T-helper 22 cell (primary cell): ENCODE measurements around the gene MAPK10.
"Not testable (repeated sequence)": the region's sequence is repeated elsewhere in the genome, so short reads cannot be mapped to it uniquely, and the experiment has no call there.

Source experiments
- DNase-seq: peaks from one replicate; pipeline ENCODE4 v3.0.0-alpha.2; 2020; ENCODE audit warnings: low read depth

MAPK10 gene

DNA sequence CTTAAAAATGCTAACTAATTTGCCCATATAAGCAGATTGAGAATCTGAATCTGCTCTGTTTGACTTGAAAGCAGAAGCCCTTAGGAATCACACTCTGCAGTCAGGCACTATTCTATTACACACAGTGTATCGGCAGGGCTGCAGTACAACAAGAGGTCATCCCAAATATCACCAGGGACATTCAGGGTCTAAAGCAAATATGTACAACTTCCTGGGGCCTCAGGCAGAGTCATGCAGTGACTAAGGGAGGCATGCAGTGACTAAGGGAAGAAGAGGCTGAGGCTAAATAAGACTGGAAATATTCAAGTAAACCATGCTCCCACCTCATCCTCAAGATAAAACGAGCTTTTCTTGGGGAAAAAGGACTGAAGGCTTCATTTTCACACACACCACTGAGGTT lies 20.9 kb downstream of the MAPK10 start:
- no peak for DNase-seq

DNA sequence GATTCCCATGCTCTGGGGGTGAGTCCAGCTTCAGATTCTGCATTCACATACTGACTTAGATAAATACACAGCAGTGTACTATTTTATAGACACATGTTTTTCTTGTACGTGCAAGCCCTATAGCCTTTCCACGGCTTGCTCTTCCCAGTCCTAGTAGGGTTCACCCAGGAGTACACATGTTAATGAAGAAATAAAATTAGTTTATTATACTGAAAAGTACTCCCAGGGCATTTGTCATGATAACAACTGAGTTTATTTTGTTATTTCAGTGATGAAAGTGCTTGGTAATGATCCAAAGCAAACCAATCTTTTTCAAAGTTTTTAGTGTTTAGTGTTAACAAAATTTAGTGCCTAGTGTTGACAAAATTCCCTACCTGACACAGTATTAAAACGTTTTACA lies 21.3 kb downstream of the MAPK10 start:
- no peak for DNase-seq

DNA sequence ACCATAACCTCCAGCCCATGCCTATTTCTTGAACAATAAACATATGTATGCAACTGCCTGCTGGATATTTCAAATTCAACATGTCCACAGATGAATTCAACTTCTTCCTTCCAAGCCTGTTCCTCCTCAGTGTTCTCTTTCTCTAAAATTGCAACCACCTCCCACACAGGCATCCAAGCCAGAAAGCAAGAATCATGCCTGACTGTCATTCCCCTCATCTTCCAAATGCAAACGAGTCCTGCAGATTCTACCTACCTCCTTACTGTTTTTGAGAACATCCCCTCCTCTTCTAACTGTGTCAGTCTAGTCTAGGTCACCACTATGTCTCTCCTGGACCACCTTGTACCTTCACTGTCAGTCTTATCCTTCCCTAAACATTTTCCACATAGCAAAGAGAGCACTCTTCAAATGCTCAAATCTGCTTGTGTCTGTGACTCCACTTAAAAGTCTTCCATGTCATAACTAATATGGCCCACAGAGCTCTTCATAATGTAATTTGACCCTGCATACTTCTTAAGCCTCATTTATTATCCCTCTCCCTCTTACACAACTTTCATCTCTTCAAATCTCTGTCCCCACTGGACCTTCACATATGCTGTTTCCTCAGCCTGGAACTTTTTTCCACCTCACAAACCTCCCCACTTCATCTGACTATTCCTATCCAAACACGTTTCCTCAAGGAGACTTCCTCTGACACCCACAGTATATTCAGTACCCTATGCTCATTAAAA lies 25.7 kb downstream of the MAPK10 start:
- no peak for DNase-seq

DNA sequence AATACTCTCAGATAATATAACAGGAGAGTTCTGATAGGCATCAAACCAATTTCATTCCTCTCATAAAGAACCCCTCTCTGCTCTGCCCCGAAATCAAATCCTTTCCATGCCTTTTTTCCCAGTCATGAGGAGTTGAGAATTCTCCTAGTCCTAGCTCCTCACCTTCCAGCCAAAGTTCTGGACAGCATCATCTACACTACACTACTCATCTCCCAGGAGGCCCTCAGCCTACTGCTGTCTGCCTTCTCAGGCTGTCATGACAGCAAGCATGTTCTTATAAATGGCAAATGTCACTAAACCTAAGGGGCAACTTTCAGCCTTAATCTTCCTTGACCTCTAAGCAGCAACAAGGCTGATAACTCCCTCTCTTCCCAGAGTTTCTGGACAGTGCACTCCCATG lies 26.6 kb downstream of the MAPK10 start:
- no peak for DNase-seq

DNA sequence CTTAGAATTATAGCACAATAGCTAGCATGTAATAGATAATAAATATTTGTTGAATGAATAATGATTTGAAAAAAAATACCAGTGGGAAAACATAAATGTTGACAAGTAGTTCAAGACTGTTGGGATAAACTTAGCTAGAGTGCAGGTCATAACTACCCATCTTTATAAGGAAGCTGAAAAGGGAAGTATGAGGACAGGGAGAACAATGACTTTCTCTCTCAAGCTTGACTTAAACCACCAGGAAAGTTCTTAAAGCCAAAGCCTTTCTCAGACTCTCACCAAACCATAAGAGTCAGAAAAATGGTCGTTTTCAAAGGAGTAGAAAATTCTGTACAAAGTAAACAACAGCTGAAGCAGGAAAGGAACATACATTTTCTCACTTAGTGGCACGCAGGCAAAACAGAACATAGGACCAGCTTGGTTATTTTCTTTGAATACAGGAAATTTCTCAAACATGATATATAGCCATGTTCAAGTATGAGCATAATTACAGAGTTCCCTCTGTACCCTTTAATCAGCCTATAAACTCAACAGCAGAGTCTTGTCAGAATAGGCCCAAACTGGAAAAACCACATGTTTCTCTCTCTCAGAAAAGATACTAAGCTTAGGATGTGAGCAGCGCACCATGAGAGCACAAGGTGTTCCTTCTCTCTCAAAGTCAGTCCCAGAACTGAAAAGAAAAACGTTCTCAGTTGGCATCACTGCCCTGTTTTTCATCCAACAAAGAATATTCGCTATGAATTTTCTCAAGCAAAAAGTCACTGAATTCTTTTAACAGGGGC lies 28.7 kb downstream of the MAPK10 start:
- DNase-seq, result no peak

DNA sequence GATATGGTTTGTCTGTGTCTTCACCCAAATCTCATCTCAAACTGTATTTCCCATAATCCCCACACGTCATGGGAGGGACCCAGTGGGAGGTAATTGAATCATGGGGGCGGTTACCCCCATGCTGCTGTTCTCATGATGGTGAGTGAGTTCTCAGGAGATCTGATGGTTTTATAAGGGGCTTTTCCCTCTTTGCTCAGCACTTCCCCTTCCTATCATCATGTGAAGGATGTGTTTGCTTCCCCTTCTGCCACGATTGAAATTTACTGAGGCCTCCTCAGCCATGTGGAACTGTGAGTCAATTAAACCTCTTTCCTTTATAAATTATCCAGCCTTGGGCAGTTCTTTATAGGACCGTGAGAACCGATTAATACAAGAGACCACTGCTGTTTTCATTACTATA lies 29.4 kb downstream of the MAPK10 start:
- DNase-seq, result not testable (repeated sequence)

DNA sequence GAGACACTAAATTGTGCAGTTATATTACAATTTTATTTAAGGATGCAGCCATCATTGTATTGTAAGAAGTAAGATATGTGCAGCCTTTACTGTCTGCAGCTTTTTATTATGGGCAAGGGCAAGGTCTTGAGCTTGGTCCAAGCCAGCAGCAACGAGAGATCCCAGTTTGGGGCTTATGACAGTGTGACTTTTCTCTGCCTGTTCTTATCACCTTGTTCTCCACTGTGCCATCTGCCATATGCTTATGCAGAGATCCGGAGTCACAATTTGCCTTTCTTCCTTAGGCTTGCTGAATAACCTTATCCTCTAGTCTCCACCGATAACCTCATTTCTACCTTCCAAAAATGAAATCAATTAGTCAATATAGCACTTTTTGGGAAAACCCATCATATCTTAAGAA lies 30.4 kb downstream of the MAPK10 start:
- DNase-seq, result no peak

DNA sequence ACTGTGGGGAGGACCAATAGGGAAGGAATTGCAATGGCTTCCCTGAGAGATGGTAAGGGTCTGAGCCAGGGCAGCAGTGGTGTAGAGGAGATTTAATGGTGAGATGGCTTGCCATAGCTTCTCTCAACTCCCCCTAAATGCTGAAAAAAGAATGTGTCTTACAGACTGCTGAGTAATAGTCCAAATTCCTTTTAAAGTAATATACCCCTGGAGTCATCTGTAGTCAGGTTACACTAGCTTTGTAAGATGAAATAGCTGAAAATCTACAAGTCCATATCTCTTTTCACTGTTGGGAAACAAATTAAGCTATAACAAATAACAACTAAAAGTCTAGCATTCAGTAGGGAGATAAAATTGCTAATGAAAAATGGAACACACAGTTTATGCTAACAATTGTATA lies 33.5 kb downstream of the MAPK10 start:
- no peak for DNase-seq

DNA sequence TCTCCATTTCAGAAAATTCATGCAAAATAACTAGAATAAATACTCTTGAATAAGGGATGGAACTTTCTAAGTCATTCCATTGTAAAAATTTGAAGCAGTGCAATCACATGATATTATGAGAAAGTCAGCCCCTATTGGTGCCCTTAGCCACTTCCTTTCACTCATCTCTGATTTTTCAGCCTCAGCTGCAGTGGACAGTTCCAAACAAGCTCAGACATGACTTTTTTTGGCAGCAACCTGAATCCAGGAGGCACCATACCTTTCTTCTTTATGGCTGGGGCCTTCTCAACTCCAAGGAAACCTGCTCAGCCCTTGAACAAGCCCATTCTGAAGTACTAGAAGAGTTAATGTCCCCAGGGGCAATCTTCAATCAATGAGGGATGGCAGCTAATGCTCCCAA lies 40.5 kb downstream of the MAPK10 start:
- DNase-seq, result no peak

DNA sequence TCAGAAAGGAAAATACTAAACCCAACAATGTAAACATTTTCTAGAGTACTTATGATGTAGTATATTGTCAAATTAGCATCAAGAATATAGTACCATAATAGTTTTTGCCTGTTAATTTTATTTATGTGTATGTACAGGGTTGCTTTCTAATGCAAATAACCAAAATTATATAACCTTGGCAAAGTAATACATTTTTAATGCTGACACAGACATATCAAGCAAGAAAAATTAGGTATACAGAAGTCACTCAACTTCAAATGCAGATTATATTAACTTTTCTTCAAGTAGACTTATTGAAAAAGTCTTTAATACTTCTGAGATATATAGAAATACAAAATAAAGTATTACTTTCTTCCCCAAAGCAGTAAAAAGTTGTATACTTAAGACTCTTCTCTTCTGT lies 44.3 kb downstream of the MAPK10 start:
- DNase-seq, result no peak

DNA sequence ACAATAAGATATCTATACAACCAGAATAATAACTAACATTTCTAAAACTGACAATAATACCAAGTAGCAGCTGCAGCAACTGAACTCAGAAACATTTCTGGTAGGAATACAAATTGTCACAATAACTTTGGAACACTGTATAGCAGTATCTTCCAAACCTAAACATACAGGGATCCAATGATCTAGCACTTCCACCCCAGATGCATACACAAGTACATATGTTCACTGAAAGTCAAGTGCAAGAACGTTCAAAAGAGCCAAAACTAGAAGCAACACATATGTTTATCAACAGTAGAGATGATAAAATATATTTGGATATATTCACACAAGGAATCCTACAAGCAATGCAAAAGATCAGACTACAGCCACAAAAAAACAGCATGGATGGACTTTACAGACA lies 46.2 kb downstream of the MAPK10 start:
- DNase-seq, result no peak

DNA sequence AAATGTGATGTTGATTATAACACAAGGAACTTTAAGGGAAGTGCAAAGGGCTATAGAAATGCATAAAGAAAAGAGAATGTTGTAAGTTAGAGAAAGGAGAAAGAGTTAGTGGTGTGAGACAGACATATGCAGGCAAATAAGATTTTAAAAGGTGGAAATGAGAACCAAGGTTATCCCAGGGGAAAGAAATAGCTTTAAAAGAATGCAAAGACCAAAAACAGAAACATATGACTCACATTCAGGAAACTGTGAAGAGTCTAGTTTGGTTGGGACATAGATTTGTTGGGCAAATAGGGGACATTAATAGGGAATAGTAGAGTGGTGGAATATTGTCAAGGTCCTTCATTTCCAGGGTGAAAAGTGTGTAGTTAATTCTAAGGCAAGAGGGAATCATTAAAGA lies 52.4 kb downstream of the MAPK10 start:
- DNase-seq, result no peak

DNA sequence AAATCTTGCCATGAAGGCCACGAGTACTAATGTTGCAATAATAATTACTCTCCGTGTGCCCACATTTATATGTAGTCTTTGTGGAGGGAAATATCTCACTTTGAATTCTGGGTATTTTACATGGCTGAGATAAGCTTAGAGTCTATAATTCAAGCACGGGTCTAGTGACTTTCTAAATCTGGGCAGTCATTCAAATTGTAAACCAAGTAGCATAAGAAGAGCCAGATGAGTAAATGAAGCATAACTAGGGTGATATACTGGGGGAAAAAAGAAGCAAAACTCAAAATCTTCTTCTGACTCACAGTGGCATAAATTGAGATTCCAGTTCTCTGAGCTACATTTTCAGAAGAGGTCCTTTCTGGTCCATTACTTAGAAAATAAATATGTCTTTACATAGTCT lies 53.0 kb downstream of the MAPK10 start:
- no peak for DNase-seq

DNA sequence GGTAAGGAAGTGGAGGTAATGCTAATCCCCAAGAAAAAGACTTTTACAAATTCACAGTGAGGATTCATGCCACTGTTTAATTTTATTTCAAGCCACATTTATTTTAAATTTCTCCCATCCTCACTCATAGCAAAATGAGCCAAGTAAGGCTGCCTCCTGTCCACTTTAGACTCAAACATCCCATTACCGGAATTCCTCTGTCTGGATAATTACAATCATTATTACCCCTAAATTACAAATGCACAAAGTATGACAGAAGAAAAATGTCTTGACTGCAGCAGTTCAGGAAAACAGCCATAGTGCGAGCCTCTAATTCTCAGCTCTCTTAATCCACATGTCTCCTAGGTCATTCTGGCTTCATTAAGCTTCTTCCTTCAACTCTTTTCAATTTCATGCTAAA lies 57.0 kb downstream of the MAPK10 start:
- no peak for DNase-seq

DNA sequence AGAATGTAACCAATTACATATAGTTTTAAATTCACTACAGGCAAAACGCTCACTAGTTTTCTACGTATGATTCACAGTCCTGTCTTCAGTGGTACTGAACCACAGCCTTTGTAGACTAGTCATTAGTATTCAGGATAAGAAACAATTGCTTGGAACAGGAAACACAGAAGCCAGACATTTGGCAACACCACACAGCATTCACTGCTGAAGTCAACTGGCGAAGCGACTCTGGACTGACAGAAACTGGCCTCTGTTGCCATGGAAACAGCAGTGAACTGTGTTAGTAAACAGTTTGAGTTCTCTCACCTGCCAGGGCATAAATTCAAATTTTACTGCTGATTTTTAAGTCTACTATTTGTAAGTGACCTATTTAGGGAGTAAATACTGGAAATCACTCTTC lies 57.6 kb downstream of the MAPK10 start:
- no peak for DNase-seq

DNA sequence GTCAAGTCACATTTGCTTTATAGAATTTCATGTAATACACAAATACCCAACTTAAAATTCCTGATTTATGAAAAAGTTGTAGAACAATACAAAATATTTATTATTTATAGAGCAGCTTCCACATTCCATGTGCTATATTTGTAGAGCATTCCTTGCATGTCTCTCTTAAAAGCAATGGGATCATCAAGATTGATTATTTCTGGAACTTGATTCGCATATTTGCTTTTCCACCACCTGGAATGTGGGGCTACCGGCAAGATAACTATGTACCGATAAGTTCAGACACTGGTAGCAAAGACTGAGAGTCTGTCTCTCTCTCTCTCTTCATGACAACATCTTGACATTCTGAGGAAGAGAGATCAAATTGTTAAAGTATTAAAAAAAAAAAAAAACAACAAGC lies 59.3 kb downstream of the MAPK10 start:
- no peak for DNase-seq

DNA sequence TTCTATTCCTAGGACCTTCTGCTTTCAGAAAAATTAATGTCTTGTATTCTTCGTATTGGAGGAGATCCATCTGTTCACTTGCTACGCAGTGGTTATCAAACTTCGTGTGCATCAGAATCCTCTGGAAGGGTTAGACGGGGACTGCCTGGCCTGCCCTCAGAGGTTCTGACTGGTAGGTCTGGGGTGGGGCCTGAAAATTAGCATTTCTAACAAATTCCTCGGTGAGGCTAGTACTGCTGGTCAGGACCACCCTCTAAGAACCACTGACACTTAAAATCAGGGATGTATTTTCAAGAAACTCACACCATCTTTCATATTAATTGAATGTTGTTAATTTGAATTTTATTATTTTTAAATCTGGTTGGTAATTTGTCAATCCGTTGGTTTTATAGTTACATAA lies 63.0 kb downstream of the MAPK10 start:
- DNase-seq, result no peak

DNA sequence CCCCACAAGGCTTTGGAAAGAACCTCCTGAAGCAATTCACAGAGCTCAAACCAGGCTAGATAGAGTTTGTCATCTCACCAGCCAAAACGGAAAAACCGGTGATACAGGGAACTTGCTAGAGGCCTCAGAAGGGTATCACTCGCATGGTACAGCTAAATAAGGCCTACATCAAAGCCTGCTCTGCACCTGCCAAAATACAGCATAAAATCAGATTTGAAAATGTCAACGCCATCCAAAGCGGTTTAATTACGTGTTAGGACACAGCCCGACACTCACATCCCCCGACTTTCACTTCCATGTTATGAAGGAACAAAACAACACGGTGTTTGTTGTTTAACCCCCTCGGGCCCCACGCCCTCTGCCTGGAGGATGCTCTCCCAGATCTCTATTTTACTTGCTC lies 65.0 kb downstream of the MAPK10 start:
- no peak for DNase-seq

DNA sequence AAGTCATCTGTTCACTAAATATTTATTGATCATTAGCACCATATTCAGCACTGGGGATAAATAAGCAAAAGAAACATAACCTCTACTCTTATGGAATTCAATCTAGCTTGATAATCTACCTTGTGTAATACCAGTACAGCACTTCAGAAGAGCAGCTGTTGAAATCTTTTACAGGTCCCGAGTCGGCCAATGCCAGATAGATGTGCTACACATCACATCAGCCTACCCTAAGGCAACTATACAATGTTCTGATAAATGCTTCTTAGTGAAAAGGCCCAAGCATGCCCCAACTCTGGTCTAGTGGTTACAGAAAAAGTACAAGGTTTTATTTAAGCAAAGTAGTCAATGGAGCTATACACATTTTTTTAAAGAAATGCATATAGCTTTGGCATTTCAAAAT lies 68.7 kb downstream of the MAPK10 start:
- DNase-seq, result no peak

DNA sequence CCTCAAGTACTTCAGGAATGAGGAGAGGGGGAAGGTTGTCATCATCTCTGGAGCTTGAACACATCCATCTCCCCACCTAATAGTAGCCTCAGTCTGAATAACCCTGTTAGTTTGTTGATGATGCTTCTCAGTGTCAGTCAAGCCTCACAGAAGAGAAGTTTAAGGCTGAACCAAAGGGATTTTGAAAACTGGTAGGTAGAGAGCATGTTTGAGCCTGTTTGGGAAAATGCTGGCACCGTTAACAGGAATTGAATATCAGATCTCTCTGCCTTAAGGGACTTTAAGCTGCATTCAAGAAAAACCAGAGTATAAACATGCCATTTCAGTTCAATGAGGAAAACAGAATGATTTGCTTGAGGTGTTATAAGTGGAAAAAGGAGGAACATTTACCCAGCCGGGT lies 73.1 kb downstream of the MAPK10 start:
- no peak for DNase-seq

DNA sequence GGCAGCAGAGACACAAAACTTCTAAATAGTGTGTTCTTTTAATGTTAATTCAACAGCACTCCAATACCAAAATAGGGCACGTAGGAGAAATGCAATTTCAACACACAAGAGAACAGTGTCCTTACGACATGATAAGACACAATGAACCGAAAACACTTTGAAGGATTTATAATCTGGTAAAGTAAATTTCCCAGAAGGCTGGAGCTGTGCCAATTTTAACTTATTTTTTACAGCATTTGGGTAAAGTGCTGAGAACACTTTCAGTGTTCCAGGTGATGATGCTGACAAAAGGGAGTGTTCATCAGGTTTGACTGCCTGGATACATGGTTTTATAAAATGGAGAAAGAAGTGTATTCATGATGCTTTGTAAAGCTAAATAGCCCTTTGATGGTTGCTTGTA lies 76.5 kb downstream of the MAPK10 start:
- no peak for DNase-seq

DNA sequence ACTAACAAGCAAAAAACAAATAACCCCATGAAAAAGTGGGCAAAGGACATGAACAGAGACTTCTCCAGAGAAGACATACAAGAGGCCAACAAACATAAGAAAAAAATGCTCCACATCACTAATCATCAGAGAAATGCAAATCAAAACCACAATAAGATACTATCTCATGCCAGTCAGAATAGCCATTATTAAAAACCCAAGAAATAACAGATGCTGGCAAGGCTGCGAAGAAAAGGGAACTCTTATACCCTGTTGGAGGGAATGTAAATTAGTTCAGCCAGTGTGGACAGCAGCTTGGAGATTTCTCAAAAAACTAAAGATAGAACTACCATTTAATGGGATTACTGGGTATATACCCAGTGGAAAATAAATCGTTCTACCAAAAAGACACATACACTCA lies 79.6 kb downstream of the MAPK10 start:
- DNase-seq, result no peak

DNA sequence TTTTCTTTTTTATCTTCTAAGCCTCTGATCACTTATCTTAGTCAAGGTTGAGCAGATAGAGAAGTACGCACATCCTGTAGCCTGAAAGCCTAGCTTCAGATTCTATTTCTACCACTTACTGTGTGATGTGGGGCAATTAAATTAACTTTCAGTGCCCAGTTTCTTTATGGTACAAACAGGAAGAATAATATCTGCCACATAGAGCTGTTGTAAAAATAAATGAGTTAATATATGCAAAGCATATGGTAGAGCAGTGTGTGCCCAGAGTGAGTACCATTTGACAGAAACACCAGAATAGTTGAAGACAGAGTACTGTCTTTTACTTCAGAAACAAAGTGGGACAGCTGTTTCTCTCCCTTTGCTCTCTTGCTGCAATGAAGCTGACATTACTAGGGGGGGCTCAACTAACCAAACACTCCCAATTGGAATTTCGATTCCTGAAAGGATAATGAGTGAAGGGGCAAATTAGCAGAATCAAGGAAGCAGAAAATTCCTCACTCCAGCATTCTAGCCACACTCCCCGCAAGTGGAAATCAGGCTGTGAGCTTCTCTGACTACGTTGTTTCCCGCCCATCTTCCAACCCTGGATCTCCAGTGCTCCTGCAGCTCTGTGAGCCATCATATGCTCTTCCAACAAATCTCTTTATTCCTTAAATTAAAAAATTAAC lies 80.4 kb downstream of the MAPK10 start:
- DNase-seq, result no peak
